HepG2 (cell line): ENCODE results near the gene CFAP46. TPM values are rescaled to one million over a fixed set of nuclear protein-coding genes. Genes with fewer than 3 reads are reported as not detected.

Source experiments
- ATAC-seq: fragments of 200-7000 bp; cut with Tn5 transposase; 3 replicates; pipeline ENCODE4 v1.9.1; 2020; ENCODE audit warnings: mild to moderate bottlenecking, moderate library complexity
- BruUV-seq: library from RNA; stranded (reverse); fragments of 400-500 nt; replicated peaks from 2 replicates; lab custom pipeline; 2021; lab: Mats Ljungman, UMichigan
- CTCF ChIA-PET: fragments of 300-600 bp; formaldehyde crosslinking; extraction: SDS; loops from one replicate; lab custom pipeline; 2021; ENCODE audit warnings: low total read pairs, inconsistent platforms, low intra/inter-chr PET ratio; lab: Yijun Ruan, JAX
- POLR2A ChIA-PET: fragments of 350-600 bp; sonication (Branson Sonifier 250); formaldehyde crosslinking; loops from one replicate; lab custom pipeline; 2020; ENCODE audit warnings: antibody characterized with exemption, inconsistent platforms; lab: Yijun Ruan, JAX
- DNase-seq: peaks from one replicate; pipeline ENCODE4 v3.0.0-alpha.2; 2015; ENCODE audit warnings: low spot score
- FAIRE-seq: peaks from 3 replicates; lab custom pipeline; 2011; peaks lifted over from hg19 to GRCh38; lab: Jason Lieb, UNC
- H2AFZ ChIP-seq: one replicate; pipeline ENCODE4 v1.6.1; 2011; ENCODE audit warnings: low read length, inconsistent platforms
- H3K27ac ChIP-seq: fragments of 300-600 bp; 3 replicates; pipeline ENCODE4 v1.8.0; 2011; ENCODE audit warnings: mixed run types, mild to moderate bottlenecking, mixed read lengths, low read length, inconsistent platforms; ENCODE audit not compliant: insufficient read depth; ENCODE audit errors: extremely low read length
- H3K27me3 ChIP-seq, 2 experiments: fragments of 200-600 bp in 1 of 2; 2 replicates in 1 of 2; 3 replicates in 1 of 2; pipeline versions ENCODE4 v1.6.0 to v1.8.0; 2011; ENCODE audit warnings: low read length in 2 of 2, mild to moderate bottlenecking in 2 of 2, moderate library complexity in 2 of 2, inconsistent platforms in 1 of 2; ENCODE audit not compliant: insufficient read depth in 2 of 2, control insufficient read depth in 1 of 2
- H3K36me3 ChIP-seq, 2 experiments: fragments of 200-600 bp in 1 of 2; replicated peaks in 1 of 2; 2 replicates in 1 of 2; 3 replicates in 1 of 2; pipeline versions ENCODE4 v1.5.1 to v1.8.0; 2011; ENCODE audit warnings: low read length in 2 of 2, inconsistent platforms in 1 of 2; ENCODE audit not compliant: insufficient read depth in 2 of 2, control insufficient read depth in 1 of 2
- H3K4me1 ChIP-seq: 2 replicates; pipeline ENCODE4 v1.5.1; 2012; ENCODE audit warnings: low read length, inconsistent platforms; ENCODE audit not compliant: insufficient read depth
- H3K4me2 ChIP-seq: 2 replicates; pipeline ENCODE4 v1.6.0; 2011; ENCODE audit warnings: low read depth, low read length, inconsistent platforms
- H3K4me3 ChIP-seq, 3 experiments: fragments of 200-600 bp in 1 of 3; sonication (generic), shearing (Covaris generic) in 1 of 3; replicated peaks in 1 of 3; 2 replicates each; pipeline ENCODE4 v1.5.1; 2011 to 2016; ENCODE audit warnings: low read length in 3 of 3, inconsistent platforms in 2 of 3, low read depth in 2 of 3, mild to moderate bottlenecking in 2 of 3, control low read depth in 1 of 3, mixed read lengths in 1 of 3; ENCODE audit not compliant: insufficient read depth in 1 of 3
- H3K79me2 ChIP-seq: one replicate; pipeline ENCODE4 v1.6.1; 2011; ENCODE audit warnings: low read length, inconsistent platforms; ENCODE audit not compliant: insufficient read depth
- H3K9ac ChIP-seq: 2 replicates; pipeline ENCODE4 v1.6.0; 2011; ENCODE audit warnings: mild to moderate bottlenecking, low read depth, low read length, inconsistent platforms; ENCODE audit not compliant: insufficient read depth
- H3K9me3 ChIP-seq: 2 replicates; pipeline ENCODE4 v1.5.1; 2012; ENCODE audit warnings: mild to moderate bottlenecking, low read length
- H4K20me1 ChIP-seq: 2 replicates; pipeline ENCODE4 v1.6.0; 2011; ENCODE audit warnings: inconsistent platforms, mild to moderate bottlenecking, low read length, moderate library complexity; ENCODE audit not compliant: insufficient read depth
- AHR ChIP-seq: IDR thresholded peaks from 2 replicates; pipeline ENCODE4 v1.6.1; 2018; ENCODE audit warnings: missing genetic modification reagents, missing compliant biosample characterization
- EHMT2 ChIP-seq: fragments of 200-600 bp; sonication (generic); IDR thresholded peaks from 2 replicates; pipeline ENCODE4 v1.7.0; 2017; ENCODE audit warnings: antibody characterized with exemption, low read depth, low read length, borderline replicate concordance
- PHF20 ChIP-seq: sonication (generic); formaldehyde crosslinking; IDR thresholded peaks from 2 replicates; pipeline ENCODE4 v1.5.0; 2020; ENCODE audit warnings: mild to moderate bottlenecking, missing genetic modification reagents
- SRSF1 ChIP-seq: fragments of 200-400 bp; formaldehyde crosslinking; optimal IDR thresholded peaks from 2 replicates; pipeline ENCODE3; 2017; ENCODE audit warnings: mild to moderate bottlenecking, low read depth, low read length, moderate library complexity
- XRCC5 ChIP-seq: fragments of 200-400 bp; formaldehyde crosslinking; optimal IDR thresholded peaks from 2 replicates; pipeline ENCODE3; 2017; ENCODE audit warnings: mild to moderate bottlenecking, low read length
- ZNF343 ChIP-seq: sonication (generic); formaldehyde crosslinking; IDR thresholded peaks from 2 replicates; pipeline ENCODE4 v1.4.0; 2020; ENCODE audit warnings: mild to moderate bottlenecking, missing genetic modification reagents
- WGBS: methylation state at CpG from one replicate; pipeline ENCODE4 v1.1.6; 2017; ENCODE audit warnings: low lambda C conversion rate; 5-methylcytosine and 5-hydroxymethylcytosine counted together
- in situ Hi-C: cut with HindIII; loops from 2 replicates; pipeline ENCODE4 v1.10.0; 2017; ENCODE audit warnings: low pct_unique_long_range_greater_than_20kb; ENCODE audit not compliant: extremely low pct_ligation_motif_present
- intact Hi-C: fragments of 100-400 bp; cut with micrococcal nuclease; formaldehyde crosslinking; loops from one replicate; pipeline ENCODE4 v1.10.0; 2022; ENCODE audit not compliant: unreplicated experiment
- polyA plus RNA-seq, 8 experiments: library from polyadenylated mRNA; depleted of rRNA in 3 of 8; stranded (reverse) in 7 of 8; unstranded in 1 of 8; fragments of >200 nt; fragmentation: Illumina TruSeq in 4 of 8; extraction: Trizol in 4 of 8; gene quantifications; 2 replicates each; pipeline versions ENCODE4 v1.2.1 to v1.2.3, GENCODE V29; 2011 to 2016; ENCODE audit warnings: low read depth in 4 of 8, missing spikeins in 1 of 8, mixed read lengths in 1 of 8; ENCODE audit not compliant: insufficient read depth in 1 of 8
- total RNA-seq, 5 experiments: library from RNA; depleted of rRNA; stranded (reverse); fragments of >200 nt; fragmentation: Illumina TruSeq; extraction: Trizol; gene quantifications; 2 replicates each; pipeline ENCODE4 v1.2.3, GENCODE V29; 2016; ENCODE audit warnings: low read depth in 1 of 5
- TF ChIP-seq, protein P1 (sequence below): sonication (generic); formaldehyde crosslinking; IDR thresholded peaks from 2 replicates; pipeline ENCODE4 v1.5.0; 2020; ENCODE audit warnings: missing genetic modification reagents
- TF ChIP-seq, protein P2 (sequence below): sonication (generic); formaldehyde crosslinking; IDR thresholded peaks from 2 replicates; pipeline ENCODE4 v1.8.1; 2023; ENCODE audit warnings: mild to moderate bottlenecking, inconsistent platforms, moderate library complexity, missing genetic modification reagents, borderline replicate concordance
- TF ChIP-seq, protein P3 (sequence below): IDR thresholded peaks from 2 replicates; pipeline ENCODE4 v1.6.1; 2016
- TF ChIP-seq, protein P4 (sequence below): sonication (generic); formaldehyde crosslinking; IDR thresholded peaks from 2 replicates; pipeline ENCODE4 v1.5.0; 2020; ENCODE audit warnings: mild to moderate bottlenecking, missing genetic modification reagents

CFAP46 gene
- total and polyA plus RNA-seq, 2 of the 13 experiments (the other 11 are each of a cell fraction or from before 2014, with no cell fraction given), result 0.24 to 0.84 TPM

DNA sequence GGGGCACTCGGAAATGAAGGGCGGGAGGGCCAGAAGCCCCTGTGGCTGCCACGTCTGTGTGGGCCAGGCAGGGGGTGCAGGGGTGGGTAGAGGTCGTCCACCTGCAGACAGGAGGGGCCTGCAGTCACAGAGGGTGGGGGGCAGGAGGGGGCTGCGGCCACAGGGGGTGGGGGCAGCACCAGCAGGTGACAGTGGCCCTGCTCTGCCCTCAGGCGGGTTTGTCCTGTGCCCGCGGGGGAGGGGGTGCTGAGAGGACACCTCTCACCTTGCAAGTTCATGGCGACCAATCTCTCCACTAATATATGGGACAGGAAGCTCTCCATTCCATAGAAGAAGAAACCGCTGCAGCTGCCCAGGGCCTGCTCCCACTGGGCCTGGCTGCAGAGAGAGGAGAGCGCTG lies 129.8 kb downstream of the CFAP46 start (continued):
- TF ChIP-seq, protein P1, sequence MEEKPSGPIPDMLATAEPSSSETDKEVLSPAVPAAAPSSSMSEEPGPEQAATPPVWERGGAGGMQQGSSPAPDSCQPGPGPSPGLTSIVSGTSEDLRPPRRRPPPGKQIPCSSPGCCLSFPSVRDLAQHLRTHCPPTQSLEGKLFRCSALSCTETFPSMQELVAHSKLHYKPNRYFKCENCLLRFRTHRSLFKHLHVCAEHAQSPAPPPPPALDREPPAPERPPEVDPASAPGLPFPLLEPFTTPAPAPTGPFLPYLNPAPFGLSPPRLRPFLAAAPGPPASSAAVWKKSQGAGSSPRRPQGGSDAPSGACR (CRISPR knock-in tag), result no peak
- TF ChIP-seq XRCC5 (no peak), EHMT2 (no peak), AHR (no peak)

DNA sequence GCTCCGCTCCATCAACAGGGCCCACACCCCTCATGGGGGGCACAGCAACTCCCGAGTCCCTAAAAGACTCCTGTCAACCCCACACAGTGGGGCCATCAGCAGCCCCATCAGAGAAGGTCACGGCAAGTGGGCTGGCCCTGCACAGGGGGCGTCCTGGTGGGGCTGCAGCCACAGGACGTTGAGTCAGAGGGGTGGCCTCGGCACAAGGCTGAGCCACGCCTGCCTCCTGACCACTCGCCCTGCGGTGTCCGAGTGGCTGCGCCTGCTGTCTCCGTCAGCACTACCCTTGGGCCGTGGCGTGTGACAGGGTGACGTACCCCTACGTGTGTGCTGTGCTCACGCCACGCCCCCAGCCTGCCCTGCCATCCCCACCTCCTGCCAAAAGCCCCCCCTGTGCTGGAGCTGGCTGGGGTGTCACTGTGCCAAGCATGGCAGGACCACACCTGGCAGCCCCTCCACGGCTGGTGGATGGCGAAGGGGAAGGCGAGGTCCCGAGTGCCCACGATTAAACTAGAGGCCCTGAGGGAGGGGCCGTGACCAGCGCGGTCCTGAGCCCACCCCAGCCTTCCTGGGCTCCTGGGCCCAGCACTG lies 130.4 kb downstream of the CFAP46 start:
- no peaks in the 10 kb centered on the region for H3K36me3 ChIP-seq
- TF ChIP-seq PHF20 (CRISPR knock-in tag) (no peak), ZNF343 (CRISPR knock-in tag) (no peak), SRSF1 (no peak)
- TF ChIP-seq, protein P2, sequence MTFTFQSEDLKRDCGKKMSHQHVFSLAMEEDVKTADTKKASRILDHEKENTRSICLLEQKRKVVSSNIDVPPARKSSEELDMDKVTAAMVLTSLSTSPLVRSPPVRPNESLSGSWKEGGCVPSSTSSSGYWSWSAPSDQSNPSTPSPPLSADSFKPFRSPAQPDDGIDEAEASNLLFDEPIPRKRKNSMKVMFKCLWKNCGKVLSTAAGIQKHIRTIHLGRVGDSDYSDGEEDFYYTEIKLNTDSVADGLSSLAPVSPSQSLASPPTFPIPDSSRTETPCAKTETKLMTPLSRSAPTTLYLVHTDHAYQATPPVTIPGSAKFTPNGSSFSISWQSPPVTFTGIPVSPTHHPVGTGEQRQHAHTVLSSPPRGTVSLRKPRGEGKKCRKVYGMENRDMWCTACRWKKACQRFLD (CRISPR knock-in tag), result no peak
- TF ChIP-seq, protein P3, sequence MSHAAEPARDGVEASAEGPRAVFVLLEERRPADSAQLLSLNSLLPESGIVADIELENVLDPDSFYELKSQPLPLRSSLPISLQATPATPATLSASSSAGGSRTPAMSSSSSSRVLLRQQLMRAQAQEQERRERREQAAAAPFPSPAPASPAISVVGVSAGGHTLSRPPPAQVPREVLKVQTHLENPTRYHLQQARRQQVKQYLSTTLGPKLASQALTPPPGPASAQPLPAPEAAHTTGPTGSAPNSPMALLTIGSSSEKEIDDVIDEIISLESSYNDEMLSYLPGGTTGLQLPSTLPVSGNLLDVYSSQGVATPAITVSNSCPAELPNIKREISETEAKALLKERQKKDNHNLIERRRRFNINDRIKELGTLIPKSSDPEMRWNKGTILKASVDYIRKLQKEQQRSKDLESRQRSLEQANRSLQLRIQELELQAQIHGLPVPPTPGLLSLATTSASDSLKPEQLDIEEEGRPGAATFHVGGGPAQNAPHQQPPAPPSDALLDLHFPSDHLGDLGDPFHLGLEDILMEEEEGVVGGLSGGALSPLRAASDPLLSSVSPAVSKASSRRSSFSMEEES (CRISPR knock-in tag), result no peak
- TF ChIP-seq, protein P4, sequence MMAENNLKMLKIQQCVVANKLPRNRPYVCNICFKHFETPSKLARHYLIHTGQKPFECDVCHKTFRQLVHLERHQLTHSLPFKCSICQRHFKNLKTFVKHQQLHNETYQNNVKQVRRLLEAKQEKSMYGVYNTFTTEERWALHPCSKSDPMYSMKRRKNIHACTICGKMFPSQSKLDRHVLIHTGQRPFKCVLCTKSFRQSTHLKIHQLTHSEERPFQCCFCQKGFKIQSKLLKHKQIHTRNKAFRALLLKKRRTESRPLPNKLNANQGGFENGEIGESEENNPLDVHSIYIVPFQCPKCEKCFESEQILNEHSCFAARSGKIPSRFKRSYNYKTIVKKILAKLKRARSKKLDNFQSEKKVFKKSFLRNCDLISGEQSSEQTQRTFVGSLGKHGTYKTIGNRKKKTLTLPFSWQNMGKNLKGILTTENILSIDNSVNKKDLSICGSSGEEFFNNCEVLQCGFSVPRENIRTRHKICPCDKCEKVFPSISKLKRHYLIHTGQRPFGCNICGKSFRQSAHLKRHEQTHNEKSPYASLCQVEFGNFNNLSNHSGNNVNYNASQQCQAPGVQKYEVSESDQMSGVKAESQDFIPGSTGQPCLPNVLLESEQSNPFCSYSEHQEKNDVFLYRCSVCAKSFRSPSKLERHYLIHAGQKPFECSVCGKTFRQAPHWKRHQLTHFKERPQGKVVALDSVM, result no peak
- H3K4me1 ChIP-seq, result no peaks in the 10 kb centered on the region
- ATAC-seq (no peak), FAIRE-seq (no peak), DNase-seq (no peak)
- no peak overlapping the region for H2AFZ ChIP-seq
- 27% methylated on average over 9 of the region's 26 CpGs for WGBS
- intact Hi-C loops, result no loop called here
- in situ Hi-C loops, result no loop called here
- ChIA-PET POLR2A (no interaction called here), CTCF (no interaction called here)
- no peaks in the 10 kb centered on the region for H3K79me2 ChIP-seq
- H3K27ac ChIP-seq, result no peak overlapping the region
- no peaks in the 10 kb centered on the region for H4K20me1 ChIP-seq
- no peak overlapping the region for H3K4me2 ChIP-seq
- no peaks in the 10 kb centered on the region for H3K9me3 ChIP-seq
- H3K4me3 ChIP-seq, result no peak overlapping the region
- no peak overlapping the region for H3K9ac ChIP-seq
- peaks cover 8 to 55% of the 10 kb centered on the region in 2 experiments; a peak in 4 of 5 replicates for H3K27me3 ChIP-seq
- BruUV-seq, result no TSS peak
